SK-N-SH treated with all-trans-retinoic acid at 6 μM for 48 hours (cell line): ENCODE measurements around the gene FNDC3B.

Experiments used
- ATAC-seq: fragments of 200-7000 bp; cut with Tn5 transposase; 3 replicates; pipeline ENCODE4 v1.9.1; 2020; ENCODE audit warnings: mild to moderate bottlenecking, moderate library complexity
- CSDC2 ChIP-seq: fragments of 250-450 bp; sonication (Bioruptor Pico); IDR thresholded peaks from 2 replicates; pipeline ENCODE4 v1.5.0; 2020; ENCODE audit warnings: mild to moderate bottlenecking, moderate library complexity
- ESRRG ChIP-seq: fragments of 250-450 bp; sonication (Bioruptor Pico); IDR thresholded peaks from 2 replicates; pipeline ENCODE4 v1.6.1; 2021; ENCODE audit warnings: mild to moderate bottlenecking
- GLIS3 ChIP-seq: fragments of 250-450 bp; sonication (Bioruptor Pico); IDR thresholded peaks from 2 replicates; pipeline ENCODE4 v1.5.0; 2020; ENCODE audit warnings: mild to moderate bottlenecking, moderate library complexity
- ISL1 ChIP-seq: fragments of 250-450 bp; sonication (Bioruptor Pico); IDR thresholded peaks from 2 replicates; pipeline ENCODE4 v2.1.2; 2022; ENCODE audit warnings: mild to moderate bottlenecking, moderate library complexity
- OSR1 ChIP-seq: fragments of 250-450 bp; sonication (Bioruptor Pico); IDR thresholded peaks from 2 replicates; pipeline ENCODE4 v1.8.0; 2022; ENCODE audit warnings: moderate library complexity, mild to moderate bottlenecking, inconsistent platforms
- PPARA ChIP-seq: fragments of 250-450 bp; sonication (Bioruptor Pico); IDR thresholded peaks from 2 replicates; pipeline ENCODE4 v1.5.0; 2020; ENCODE audit warnings: mild to moderate bottlenecking, borderline replicate concordance
- RARB ChIP-seq: fragments of 250-450 bp; sonication (Bioruptor Pico); IDR thresholded peaks from 2 replicates; pipeline ENCODE4 v1.8.0; 2021; ENCODE audit warnings: mild to moderate bottlenecking, moderate library complexity
- SNAI2 ChIP-seq: fragments of 250-450 bp; sonication (Bioruptor Pico); IDR thresholded peaks from 2 replicates; pipeline ENCODE4 v1.5.0; 2020; ENCODE audit warnings: mild to moderate bottlenecking, moderate library complexity
- ZC3H10 ChIP-seq: fragments of 250-450 bp; sonication (Bioruptor Pico); IDR thresholded peaks from 2 replicates; pipeline ENCODE4 v1.5.1; 2021; ENCODE audit warnings: mild to moderate bottlenecking, moderate library complexity
- ZFP3 ChIP-seq: fragments of 250-450 bp; sonication (Bioruptor Pico); IDR thresholded peaks from 2 replicates; pipeline ENCODE4 v1.5.0; 2020; ENCODE audit warnings: mild to moderate bottlenecking, moderate library complexity
- ZFP30 ChIP-seq: fragments of 450-650 bp; formaldehyde crosslinking; IDR thresholded peaks from 2 replicates; pipeline ENCODE4 v1.5.0; 2022; ENCODE audit warnings: mild to moderate bottlenecking, moderate library complexity
- ZNF565 ChIP-seq: fragments of 450-650 bp; formaldehyde crosslinking; conservative IDR thresholded peaks from 2 replicates; pipeline ENCODE4 v1.5.0; 2020; ENCODE audit warnings: low read depth, mild to moderate bottlenecking, moderate library complexity
- ZNF70 ChIP-seq: fragments of 450-650 bp; formaldehyde crosslinking; IDR thresholded peaks from 2 replicates; pipeline ENCODE4 v1.5.0; 2020; ENCODE audit warnings: mild to moderate bottlenecking, moderate library complexity
- ZNF8 ChIP-seq: fragments of 450-650 bp; formaldehyde crosslinking; IDR thresholded peaks from 2 replicates; pipeline ENCODE4 v1.5.0; 2020; ENCODE audit warnings: mild to moderate bottlenecking, moderate library complexity
- TF ChIP-seq, protein P1 (sequence below): fragments of 250-450 bp; sonication (Bioruptor Pico); IDR thresholded peaks from 2 replicates; pipeline ENCODE4 v1.5.1; 2021; ENCODE audit warnings: mild to moderate bottlenecking, moderate library complexity
- TF ChIP-seq, protein P2 (sequence below): fragments of 250-450 bp; sonication (Bioruptor Pico); IDR thresholded peaks from 2 replicates; pipeline ENCODE4 v1.5.1; 2020; ENCODE audit warnings: low read depth, mild to moderate bottlenecking, moderate library complexity
- TF ChIP-seq, protein P3 (sequence below): fragments of 250-450 bp; sonication (Bioruptor Pico); IDR thresholded peaks from 2 replicates; pipeline ENCODE4 v1.5.0; 2020; ENCODE audit warnings: mild to moderate bottlenecking, moderate library complexity
- TF ChIP-seq, protein P4 (sequence below): fragments of 250-450 bp; sonication (Bioruptor Pico); IDR thresholded peaks from 2 replicates; pipeline ENCODE4 v1.8.0; 2021; ENCODE audit warnings: low read depth, mild to moderate bottlenecking, moderate library complexity, borderline replicate concordance
- TF ChIP-seq, protein P5 (sequence below): fragments of 250-450 bp; sonication (Bioruptor Pico); IDR thresholded peaks from 2 replicates; pipeline ENCODE4 v1.8.0; 2020; ENCODE audit warnings: mild to moderate bottlenecking, moderate library complexity, borderline replicate concordance

FNDC3B gene

DNA sequence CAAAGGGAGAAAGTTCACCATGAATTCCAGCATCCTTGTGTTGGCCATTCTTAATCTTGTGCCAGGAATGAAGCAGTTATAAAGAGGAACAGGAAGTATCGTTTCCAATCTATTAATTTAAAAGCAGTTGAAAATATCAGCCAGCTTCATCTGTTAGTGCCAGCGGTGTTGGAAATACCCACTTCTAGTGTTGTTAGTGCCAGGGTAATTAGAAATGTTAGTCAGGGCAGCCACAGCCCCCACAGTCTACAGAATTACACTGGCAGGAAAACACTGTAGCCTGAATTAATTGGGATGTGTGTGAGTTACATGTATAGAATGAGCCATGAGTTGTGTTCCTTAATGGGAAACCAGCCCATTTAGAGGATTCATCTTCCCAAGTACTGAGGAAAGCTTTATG lies 281.1 kb downstream of the FNDC3B start:
- ATAC-seq, result no peak
- TF ChIP-seq OSR1 (CRISPR knock-in tag) (no peak), PPARA (CRISPR knock-in tag) (no peak), ZFP3 (CRISPR knock-in tag) (no peak), ISL1 (CRISPR knock-in tag) (no peak), GLIS3 (CRISPR knock-in tag) (no peak), RARB (CRISPR knock-in tag) (no peak), CSDC2 (CRISPR knock-in tag) (no peak), ESRRG (CRISPR knock-in tag) (no peak), ZNF8 (CRISPR knock-in tag) (no peak), ZNF70 (CRISPR knock-in tag) (no peak), ZC3H10 (CRISPR knock-in tag) (no peak), SNAI2 (CRISPR knock-in tag) (no peak), ZNF565 (CRISPR knock-in tag) (no peak)
- TF ChIP-seq, protein P1, sequence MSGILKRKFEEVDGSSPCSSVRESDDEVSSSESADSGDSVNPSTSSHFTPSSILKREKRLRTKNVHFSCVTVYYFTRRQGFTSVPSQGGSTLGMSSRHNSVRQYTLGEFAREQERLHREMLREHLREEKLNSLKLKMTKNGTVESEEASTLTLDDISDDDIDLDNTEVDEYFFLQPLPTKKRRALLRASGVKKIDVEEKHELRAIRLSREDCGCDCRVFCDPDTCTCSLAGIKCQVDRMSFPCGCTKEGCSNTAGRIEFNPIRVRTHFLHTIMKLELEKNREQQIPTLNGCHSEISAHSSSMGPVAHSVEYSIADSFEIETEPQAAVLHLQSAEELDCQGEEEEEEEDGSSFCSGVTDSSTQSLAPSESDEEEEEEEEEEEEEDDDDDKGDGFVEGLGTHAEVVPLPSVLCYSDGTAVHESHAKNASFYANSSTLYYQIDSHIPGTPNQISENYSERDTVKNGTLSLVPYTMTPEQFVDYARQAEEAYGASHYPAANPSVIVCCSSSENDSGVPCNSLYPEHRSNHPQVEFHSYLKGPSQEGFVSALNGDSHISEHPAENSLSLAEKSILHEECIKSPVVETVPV (CRISPR knock-in tag), result no peak
- TF ChIP-seq, protein P2, sequence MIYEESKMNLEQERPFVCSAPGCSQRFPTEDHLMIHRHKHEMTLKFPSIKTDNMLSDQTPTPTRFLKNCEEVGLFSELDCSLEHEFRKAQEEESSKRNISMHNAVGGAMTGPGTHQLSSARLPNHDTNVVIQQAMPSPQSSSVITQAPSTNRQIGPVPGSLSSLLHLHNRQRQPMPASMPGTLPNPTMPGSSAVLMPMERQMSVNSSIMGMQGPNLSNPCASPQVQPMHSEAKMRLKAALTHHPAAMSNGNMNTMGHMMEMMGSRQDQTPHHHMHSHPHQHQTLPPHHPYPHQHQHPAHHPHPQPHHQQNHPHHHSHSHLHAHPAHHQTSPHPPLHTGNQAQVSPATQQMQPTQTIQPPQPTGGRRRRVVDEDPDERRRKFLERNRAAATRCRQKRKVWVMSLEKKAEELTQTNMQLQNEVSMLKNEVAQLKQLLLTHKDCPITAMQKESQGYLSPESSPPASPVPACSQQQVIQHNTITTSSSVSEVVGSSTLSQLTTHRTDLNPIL (CRISPR knock-in tag), result no peak
- TF ChIP-seq, protein P3, sequence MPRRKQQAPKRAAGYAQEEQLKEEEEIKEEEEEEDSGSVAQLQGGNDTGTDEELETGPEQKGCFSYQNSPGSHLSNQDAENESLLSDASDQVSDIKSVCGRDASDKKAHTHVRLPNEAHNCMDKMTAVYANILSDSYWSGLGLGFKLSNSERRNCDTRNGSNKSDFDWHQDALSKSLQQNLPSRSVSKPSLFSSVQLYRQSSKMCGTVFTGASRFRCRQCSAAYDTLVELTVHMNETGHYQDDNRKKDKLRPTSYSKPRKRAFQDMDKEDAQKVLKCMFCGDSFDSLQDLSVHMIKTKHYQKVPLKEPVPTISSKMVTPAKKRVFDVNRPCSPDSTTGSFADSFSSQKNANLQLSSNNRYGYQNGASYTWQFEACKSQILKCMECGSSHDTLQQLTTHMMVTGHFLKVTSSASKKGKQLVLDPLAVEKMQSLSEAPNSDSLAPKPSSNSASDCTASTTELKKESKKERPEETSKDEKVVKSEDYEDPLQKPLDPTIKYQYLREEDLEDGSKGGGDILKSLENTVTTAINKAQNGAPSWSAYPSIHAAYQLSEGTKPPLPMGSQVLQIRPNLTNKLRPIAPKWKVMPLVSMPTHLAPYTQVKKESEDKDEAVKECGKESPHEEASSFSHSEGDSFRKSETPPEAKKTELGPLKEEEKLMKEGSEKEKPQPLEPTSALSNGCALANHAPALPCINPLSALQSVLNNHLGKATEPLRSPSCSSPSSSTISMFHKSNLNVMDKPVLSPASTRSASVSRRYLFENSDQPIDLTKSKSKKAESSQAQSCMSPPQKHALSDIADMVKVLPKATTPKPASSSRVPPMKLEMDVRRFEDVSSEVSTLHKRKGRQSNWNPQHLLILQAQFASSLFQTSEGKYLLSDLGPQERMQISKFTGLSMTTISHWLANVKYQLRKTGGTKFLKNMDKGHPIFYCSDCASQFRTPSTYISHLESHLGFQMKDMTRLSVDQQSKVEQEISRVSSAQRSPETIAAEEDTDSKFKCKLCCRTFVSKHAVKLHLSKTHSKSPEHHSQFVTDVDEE (CRISPR knock-in tag), result no peak
- TF ChIP-seq, protein P4, sequence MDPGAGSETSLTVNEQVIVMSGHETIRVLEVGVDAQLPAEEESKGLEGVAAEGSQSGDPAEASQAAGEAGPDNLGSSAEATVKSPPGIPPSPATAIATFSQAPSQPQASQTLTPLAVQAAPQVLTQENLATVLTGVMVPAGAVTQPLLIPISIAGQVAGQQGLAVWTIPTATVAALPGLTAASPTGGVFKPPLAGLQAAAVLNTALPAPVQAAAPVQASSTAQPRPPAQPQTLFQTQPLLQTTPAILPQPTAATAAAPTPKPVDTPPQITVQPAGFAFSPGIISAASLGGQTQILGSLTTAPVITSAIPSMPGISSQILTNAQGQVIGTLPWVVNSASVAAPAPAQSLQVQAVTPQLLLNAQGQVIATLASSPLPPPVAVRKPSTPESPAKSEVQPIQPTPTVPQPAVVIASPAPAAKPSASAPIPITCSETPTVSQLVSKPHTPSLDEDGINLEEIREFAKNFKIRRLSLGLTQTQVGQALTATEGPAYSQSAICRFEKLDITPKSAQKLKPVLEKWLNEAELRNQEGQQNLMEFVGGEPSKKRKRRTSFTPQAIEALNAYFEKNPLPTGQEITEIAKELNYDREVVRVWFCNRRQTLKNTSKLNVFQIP (CRISPR knock-in tag), result no peak
- TF ChIP-seq, protein P5, sequence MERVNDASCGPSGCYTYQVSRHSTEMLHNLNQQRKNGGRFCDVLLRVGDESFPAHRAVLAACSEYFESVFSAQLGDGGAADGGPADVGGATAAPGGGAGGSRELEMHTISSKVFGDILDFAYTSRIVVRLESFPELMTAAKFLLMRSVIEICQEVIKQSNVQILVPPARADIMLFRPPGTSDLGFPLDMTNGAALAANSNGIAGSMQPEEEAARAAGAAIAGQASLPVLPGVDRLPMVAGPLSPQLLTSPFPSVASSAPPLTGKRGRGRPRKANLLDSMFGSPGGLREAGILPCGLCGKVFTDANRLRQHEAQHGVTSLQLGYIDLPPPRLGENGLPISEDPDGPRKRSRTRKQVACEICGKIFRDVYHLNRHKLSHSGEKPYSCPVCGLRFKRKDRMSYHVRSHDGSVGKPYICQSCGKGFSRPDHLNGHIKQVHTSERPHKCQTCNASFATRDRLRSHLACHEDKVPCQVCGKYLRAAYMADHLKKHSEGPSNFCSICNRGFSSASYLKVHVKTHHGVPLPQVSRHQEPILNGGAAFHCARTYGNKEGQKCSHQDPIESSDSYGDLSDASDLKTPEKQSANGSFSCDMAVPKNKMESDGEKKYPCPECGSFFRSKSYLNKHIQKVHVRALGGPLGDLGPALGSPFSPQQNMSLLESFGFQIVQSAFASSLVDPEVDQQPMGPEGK (CRISPR knock-in tag), result no peak

DNA sequence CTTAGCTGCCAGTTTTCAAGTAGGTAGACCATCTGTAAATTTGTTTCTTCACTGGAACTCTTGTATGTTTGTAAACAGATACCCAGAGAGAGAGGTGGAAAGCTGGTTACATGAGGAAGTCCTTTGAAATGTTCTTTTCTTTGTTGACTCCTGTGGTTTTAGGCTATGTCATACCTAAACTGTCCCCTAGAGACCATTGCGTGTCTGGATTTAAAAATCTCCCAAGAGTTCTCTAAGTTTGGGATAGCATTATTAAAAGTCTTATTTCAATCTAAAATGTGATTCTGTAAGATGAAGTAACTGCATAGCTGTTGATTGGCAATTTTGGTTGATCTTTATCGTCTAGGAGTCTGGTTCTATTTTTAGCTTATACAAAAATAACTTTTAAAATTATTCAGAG lies 281.7 kb downstream of the FNDC3B start:
- no peak for ATAC-seq
- TF ChIP-seq ZFP30 (CRISPR knock-in tag), result no peak

DNA sequence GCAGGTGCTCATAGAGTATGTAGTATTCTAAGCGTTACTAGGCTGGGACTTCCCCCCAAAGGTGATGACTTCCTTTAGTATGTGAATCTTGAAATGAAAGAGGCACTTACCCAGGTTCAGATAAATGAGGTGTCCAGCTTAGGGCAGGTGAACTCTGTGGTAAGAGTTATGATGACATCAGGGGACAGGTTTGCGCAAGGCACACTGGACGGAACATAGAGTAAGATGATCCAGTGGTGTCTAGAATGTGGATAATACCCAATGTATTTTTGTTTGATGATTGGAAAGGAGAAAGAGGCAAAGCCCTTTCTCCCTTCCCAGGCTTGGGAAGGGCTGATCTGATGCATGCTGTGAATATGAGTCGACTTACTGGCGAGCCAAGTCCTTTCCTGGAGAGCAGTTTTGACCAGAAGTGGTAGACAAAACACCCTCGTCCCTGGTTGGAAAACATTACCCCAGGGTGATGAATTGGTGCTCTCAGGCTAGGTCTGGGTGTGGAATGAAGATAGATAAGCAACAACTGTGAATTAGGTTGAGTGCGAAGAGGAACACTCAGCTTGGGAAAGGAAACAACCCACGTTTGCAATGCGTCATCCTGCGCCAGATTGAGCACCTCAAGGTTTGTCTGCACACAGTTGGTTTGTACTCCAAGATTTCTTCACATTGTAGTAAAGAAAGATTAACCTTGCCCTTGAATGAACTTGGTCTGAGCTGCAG lies 284.7 kb downstream of the FNDC3B start:
- ATAC-seq, result no peak
- TF ChIP-seq, protein P4 (CRISPR knock-in tag), result no peak
